Endothelial cell (in vitro differentiated cells): ENCODE results near the gene CEMIP. TPM values are rescaled to one million over a fixed set of nuclear protein-coding genes. Genes with fewer than 3 reads are reported as not detected.
A peak's percentile ranks its signal among the peaks of the same experiment; 100 is the strongest.

Source experiments
- DNase-seq: peaks from one replicate; pipeline ENCODE4 v3.0.0; 2021; ENCODE audit warnings: low spot score
- H3K27ac Mint-ChIP-seq: one replicate; pipeline ENCODE4 v1.8.0; 2021; ENCODE audit warnings: mixed read lengths, inconsistent platforms; ENCODE audit not compliant: unreplicated experiment
- H3K27me3 Mint-ChIP-seq: one replicate; pipeline ENCODE4 v1.8.0; 2021; ENCODE audit warnings: mild to moderate bottlenecking, moderate library complexity, mixed read lengths, inconsistent platforms; ENCODE audit not compliant: unreplicated experiment
- H3K36me3 Mint-ChIP-seq: one replicate; pipeline ENCODE4 v1.8.0; 2021; ENCODE audit warnings: mild to moderate bottlenecking, low read depth, mixed read lengths, inconsistent platforms; ENCODE audit not compliant: unreplicated experiment
- H3K4me1 Mint-ChIP-seq: one replicate; pipeline ENCODE4 v1.8.0; 2021; ENCODE audit warnings: mild to moderate bottlenecking, mixed read lengths, inconsistent platforms; ENCODE audit not compliant: unreplicated experiment
- H3K4me3 Mint-ChIP-seq: one replicate; pipeline ENCODE4 v1.8.0; 2021; ENCODE audit warnings: mild to moderate bottlenecking, mixed read lengths, inconsistent platforms; ENCODE audit not compliant: unreplicated experiment
- H3K9me3 Mint-ChIP-seq: one replicate; pipeline ENCODE4 v1.8.0; 2021; ENCODE audit warnings: mixed read lengths, inconsistent platforms; ENCODE audit not compliant: unreplicated experiment
- CTCF ChIP-seq: fragments of 200-600 bp; sonication (generic); IDR thresholded peaks from one replicate; pipeline ENCODE4 v1.5.0; 2021; ENCODE audit warnings: antibody characterized with exemption; ENCODE audit not compliant: unreplicated experiment
- total RNA-seq: library from RNA; stranded (reverse); fragmentation: NEBNext Ultra II Directional; extraction: Animal tissue kit (Norgen Biotek cat#: 25700); gene quantifications from one replicate; pipeline ENCODE4 v1.2.1, GENCODE V29; 2021; ENCODE audit not compliant: unreplicated experiment

Gene CEMIP
- total RNA-seq, 1 donor from 2014 or later = not detected

DNA sequence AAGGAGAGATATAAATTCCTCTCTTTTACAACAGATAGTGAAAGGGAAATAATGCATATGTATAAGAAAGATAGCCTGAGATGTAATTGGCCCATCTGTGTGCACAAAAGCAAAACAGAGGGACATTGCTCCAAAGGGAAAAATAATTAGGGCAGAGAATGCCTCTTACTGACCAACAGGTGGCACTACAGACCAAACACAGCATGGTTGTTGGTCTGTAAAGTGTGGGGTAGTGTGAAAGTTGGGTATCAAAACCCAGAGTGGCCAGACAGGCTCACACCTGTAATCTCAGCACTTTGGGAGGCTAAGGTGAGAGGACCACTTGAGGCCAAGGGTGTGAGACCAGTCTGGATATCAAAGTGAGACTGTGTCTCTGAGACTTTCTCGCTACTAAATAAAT is 217.1 kb downstream of the CEMIP start:
- TF ChIP-seq CTCF = peak; percentile 62
- H3K27me3 Mint-ChIP-seq = peaks cover 8% of the 10 kb centered on the region
- H3K27ac Mint-ChIP-seq = no peak overlapping the region
- H3K4me3 Mint-ChIP-seq = no peak overlapping the region
- H3K36me3 Mint-ChIP-seq = no peaks in the 10 kb centered on the region
- DNase-seq = no peak
- H3K9me3 Mint-ChIP-seq = no peaks in the 10 kb centered on the region
- H3K4me1 Mint-ChIP-seq = peaks cover 15% of the 10 kb centered on the region

GRCh38 chr15:80997692-80998091 is 218.5 kb downstream of the CEMIP start:
- DNase-seq = no peak
- Mint-ChIP-seq H3K4me3 (no peak overlapping the region), H3K27me3 (peaks cover 8% of the 10 kb centered on the region), H3K27ac (no peak overlapping the region), H3K36me3 (no peaks in the 10 kb centered on the region), H3K9me3 (no peaks in the 10 kb centered on the region), H3K4me1 (peaks cover 10% of the 10 kb centered on the region)
- TF ChIP-seq CTCF = no peak

- Mint-ChIP-seq H3K4me1 (peaks cover 12% of the 10 kb centered on the region), H3K4me3 (no peak overlapping the region), H3K27me3 (peaks cover 8% of the 10 kb centered on the region), H3K36me3 (no peaks in the 10 kb centered on the region), H3K9me3 (no peaks in the 10 kb centered on the region), H3K27ac (no peak overlapping the region)
- no peak for DNase-seq
- TF ChIP-seq CTCF = no peak
These were observed 219.1 kb downstream of the CEMIP start for GRCh38 chr15:80998251-80998650.

DNA sequence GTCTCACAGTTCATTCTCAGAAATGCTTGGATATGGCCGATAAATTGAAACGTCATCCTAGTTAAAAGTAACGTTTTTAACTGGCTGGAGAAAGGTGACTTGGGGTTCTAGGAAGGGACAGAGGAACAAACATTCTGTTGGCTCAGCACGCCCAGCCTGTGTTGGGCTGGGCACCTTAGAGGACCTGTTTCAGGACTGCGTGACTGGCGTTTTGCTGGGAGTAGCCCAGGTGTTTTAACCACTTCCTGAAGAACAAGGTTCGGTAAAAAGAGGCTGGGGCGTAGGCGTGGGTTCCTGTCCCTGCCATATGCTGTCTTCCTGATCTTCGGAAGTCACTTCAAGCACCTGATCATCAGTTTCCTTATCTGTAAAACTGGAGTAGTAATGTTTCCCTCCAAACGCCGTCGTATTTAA is 220.5 kb downstream of the CEMIP start:
- TF ChIP-seq CTCF = no peak
- peaks cover 12% of the 10 kb centered on the region for H3K36me3 Mint-ChIP-seq
- peaks cover 25% of the 10 kb centered on the region for H3K4me1 Mint-ChIP-seq
- H3K27ac Mint-ChIP-seq = peak overlapping the region; percentile 98
- H3K9me3 Mint-ChIP-seq = no peaks in the 10 kb centered on the region
- H3K27me3 Mint-ChIP-seq = peaks cover 11% of the 10 kb centered on the region
- peak overlapping the region; percentile 96 for H3K4me3 Mint-ChIP-seq
- no peak for DNase-seq

GRCh38 chr15:81000144-81000623 is 221.0 kb downstream of the CEMIP start:
- Mint-ChIP-seq H3K9me3 (no peaks in the 10 kb centered on the region), H3K4me3 (peak overlapping the region; percentile 96), H3K4me1 (peaks cover 31% of the 10 kb centered on the region), H3K27me3 (peaks cover 11% of the 10 kb centered on the region), H3K36me3 (peaks cover 13% of the 10 kb centered on the region), H3K27ac (peak overlapping the region; percentile 98)
- no peak for DNase-seq
- TF ChIP-seq CTCF = no peak
